DOHH2 (cell line): Measurements from ENCODE around the gene PDE9A.

Experiments used
- H3F3A ChIP-seq: fragments of 200-600 bp; sonication (generic), shearing (Covaris generic); 2 replicates; pipeline ENCODE4 v1.6.0; 2016; ENCODE audit warnings: antibody characterized with exemption, mild to moderate bottlenecking; ENCODE audit not compliant: control insufficient read depth, insufficient read depth
- H3K27ac ChIP-seq: fragments of 200-600 bp; sonication (generic); 2 replicates; pipeline ENCODE4 v1.5.1; 2014; ENCODE audit warnings: low read depth, mild to moderate bottlenecking, low read length, moderate library complexity
- H3K27me3 ChIP-seq: fragments of 200-600 bp; sonication (generic); 2 replicates; pipeline ENCODE4 v1.6.1; 2014; ENCODE audit warnings: mild to moderate bottlenecking, low read length, mixed read lengths; ENCODE audit not compliant: control insufficient read depth
- H3K36me3 ChIP-seq: fragments of 200-600 bp; sonication (generic); 2 replicates; pipeline ENCODE4 v1.6.1; 2014; ENCODE audit warnings: mild to moderate bottlenecking, low read length, moderate library complexity, mixed read lengths; ENCODE audit not compliant: control insufficient read depth
- H3K4me1 ChIP-seq: fragments of 200-600 bp; sonication (generic); 2 replicates; pipeline ENCODE4 v1.6.1; 2014; ENCODE audit warnings: mild to moderate bottlenecking, low read length, mixed read lengths; ENCODE audit not compliant: control insufficient read depth
- H3K4me2 ChIP-seq: fragments of 200-600 bp; sonication (generic); 2 replicates; pipeline ENCODE4 v1.6.0; 2014; ENCODE audit warnings: mild to moderate bottlenecking, low read length, moderate library complexity
- H3K4me3 ChIP-seq: fragments of 200-600 bp; sonication (generic); 2 replicates; pipeline ENCODE4 v1.5.1; 2014; ENCODE audit warnings: mild to moderate bottlenecking, low read length, mixed read lengths
- H3K79me2 ChIP-seq: fragments of 200-600 bp; sonication (generic); 2 replicates; pipeline ENCODE4 v1.6.1; 2014; ENCODE audit warnings: mild to moderate bottlenecking, low read length, mixed read lengths; ENCODE audit not compliant: control insufficient read depth
- H3K9me2 ChIP-seq: fragments of 200-600 bp; sonication (generic); replicated peaks from 2 replicates; pipeline ENCODE4 v1.6.1; 2014; ENCODE audit warnings: mild to moderate bottlenecking, low read length, mixed read lengths; ENCODE audit not compliant: control insufficient read depth
- H3K9me3 ChIP-seq: fragments of 200-600 bp; sonication (generic); 2 replicates; pipeline ENCODE4 v1.6.1; 2014; ENCODE audit warnings: antibody characterized with exemption, low read length, mixed read lengths; ENCODE audit not compliant: control insufficient read depth, insufficient read depth
- H4K20me1 ChIP-seq: fragments of 200-600 bp; sonication (generic); 2 replicates; pipeline ENCODE4 v1.6.0; 2014; ENCODE audit warnings: low read depth, mild to moderate bottlenecking, antibody characterized with exemption, low read length, moderate library complexity; ENCODE audit not compliant: control insufficient read depth, insufficient read depth
- CTCF ChIP-seq: fragments of 200-600 bp; sonication (generic); IDR thresholded peaks from one replicate; pipeline ENCODE4 v1.5.1; 2014; ENCODE audit warnings: antibody characterized with exemption, mild to moderate bottlenecking, low read depth, low read length; ENCODE audit not compliant: poor library complexity, severe bottlenecking
- EZH2phosphoT487 ChIP-seq: fragments of 200-600 bp; sonication (generic); IDR thresholded peaks from 2 replicates; pipeline ENCODE4 v1.6.1; 2017; ENCODE audit warnings: borderline replicate concordance, mild to moderate bottlenecking, antibody characterized with exemption, low read length, moderate library complexity, mixed read lengths

PDE9A gene

DNA sequence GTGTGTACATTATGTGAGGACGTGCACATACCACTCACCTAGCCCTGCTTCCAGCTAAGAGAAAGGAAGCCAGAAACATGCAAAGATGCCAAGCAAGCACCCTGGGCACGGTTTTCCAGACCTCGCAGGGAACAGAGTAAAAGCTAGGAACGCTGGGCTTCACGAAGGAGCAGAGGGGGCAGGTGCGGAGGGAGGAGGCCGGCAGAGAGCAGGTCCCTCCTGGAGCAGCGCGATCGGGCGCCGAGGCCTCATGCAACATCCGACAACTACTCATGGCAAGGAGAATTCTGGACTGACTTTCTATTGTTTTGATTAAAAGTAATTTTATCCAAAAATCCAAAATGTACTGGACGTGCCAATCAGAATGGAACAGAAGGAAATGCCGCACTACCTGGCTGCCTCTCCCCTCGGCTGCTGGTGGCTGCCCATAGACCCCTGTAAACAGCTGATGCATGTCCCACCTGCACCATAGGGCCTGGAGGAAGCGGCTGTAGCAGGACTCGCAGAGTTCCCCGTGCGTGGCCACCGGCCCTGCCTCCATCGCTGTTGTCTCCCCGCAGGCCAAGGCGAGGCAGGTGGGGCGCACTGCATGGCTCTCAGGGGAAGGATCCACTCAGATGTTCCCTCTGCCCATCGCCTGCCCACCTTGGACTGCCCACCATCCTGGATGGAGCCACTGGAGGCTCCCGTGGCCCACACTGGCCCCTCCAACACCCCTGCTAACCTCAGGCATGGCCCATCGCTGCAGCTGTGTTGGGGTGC lies 132.4 kb downstream of the PDE9A start:
- Histone ChIP-seq H3K27me3 (peaks cover 23% of the 10 kb centered on the region), H3K9me3 (no peaks in the 10 kb centered on the region), H3K4me3 (no peak overlapping the region), H3K79me2 (no peaks in the 10 kb centered on the region), H3F3A (no peaks in the 10 kb centered on the region), H3K4me2 (no peak overlapping the region), H3K9me2 (no peaks in the 10 kb centered on the region), H3K4me1 (peaks cover 15% of the 10 kb centered on the region), H3K36me3 (no peaks in the 10 kb centered on the region), H4K20me1 (no peaks in the 10 kb centered on the region), H3K27ac (no peak overlapping the region)
- TF ChIP-seq EZH2phosphoT487 (no peak), CTCF (no peak)

DNA sequence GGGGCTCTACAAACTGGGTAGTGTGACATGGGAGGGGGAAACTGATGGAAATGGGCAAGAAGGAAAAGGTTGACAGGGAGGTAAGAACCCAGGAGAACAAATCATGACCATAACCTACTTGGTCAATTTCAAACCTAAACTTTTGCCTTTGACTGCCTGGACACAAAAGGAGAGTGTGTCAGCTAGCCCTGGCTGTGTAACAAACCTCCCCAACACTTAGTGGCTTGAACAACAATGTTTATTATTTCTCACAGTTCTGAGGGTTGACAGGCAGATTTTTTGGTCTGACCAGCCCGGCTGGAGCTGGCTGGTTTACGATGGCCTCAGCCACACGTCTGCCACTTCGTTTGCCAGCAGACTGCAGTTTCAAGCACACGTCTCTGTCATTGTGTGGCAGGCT lies 133.5 kb downstream of the PDE9A start:
- H3K4me2 ChIP-seq = no peak overlapping the region
- H3K27ac ChIP-seq = no peak overlapping the region
- H3K4me3 ChIP-seq = no peak overlapping the region
- no peaks in the 10 kb centered on the region for H3K79me2 ChIP-seq
- H3K36me3 ChIP-seq = no peaks in the 10 kb centered on the region
- TF ChIP-seq EZH2phosphoT487 (no peak), CTCF (no peak)
- peaks cover 11% of the 10 kb centered on the region for H3K4me1 ChIP-seq
- H3K27me3 ChIP-seq = peaks cover 22% of the 10 kb centered on the region
- H4K20me1 ChIP-seq = no peaks in the 10 kb centered on the region
- no peaks in the 10 kb centered on the region for H3F3A ChIP-seq
- H3K9me2 ChIP-seq = no peaks in the 10 kb centered on the region
- H3K9me3 ChIP-seq = no peaks in the 10 kb centered on the region

DNA sequence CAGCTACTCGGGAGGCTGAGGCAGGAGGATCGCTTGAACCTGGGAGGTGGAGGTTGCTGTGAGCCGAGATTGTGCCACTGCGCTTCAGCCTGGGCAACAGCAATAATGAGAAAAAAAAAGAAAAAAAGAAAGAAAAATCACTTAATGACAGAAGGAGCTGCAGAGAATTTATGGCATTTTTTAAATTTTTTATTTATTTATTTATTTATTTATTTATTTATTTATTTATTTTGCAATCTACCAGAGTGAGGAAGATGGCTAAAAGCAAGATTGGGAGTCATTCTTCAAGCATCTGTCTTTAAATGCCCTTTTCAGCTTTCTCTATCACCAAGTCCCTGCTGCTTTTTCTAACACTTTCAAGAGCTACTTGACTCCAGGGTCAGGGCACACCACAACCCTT lies 134.2 kb downstream of the PDE9A start:
- H3K79me2 ChIP-seq = no peaks in the 10 kb centered on the region
- H3K4me1 ChIP-seq = peaks cover 11% of the 10 kb centered on the region
- H3F3A ChIP-seq = no peaks in the 10 kb centered on the region
- H3K9me2 ChIP-seq = no peaks in the 10 kb centered on the region
- TF ChIP-seq CTCF (no peak), EZH2phosphoT487 (no peak)
- no peaks in the 10 kb centered on the region for H4K20me1 ChIP-seq
- H3K36me3 ChIP-seq = no peaks in the 10 kb centered on the region
- H3K9me3 ChIP-seq = no peaks in the 10 kb centered on the region
- H3K27ac ChIP-seq = no peak overlapping the region
- peaks cover 15% of the 10 kb centered on the region for H3K27me3 ChIP-seq
- no peak overlapping the region for H3K4me3 ChIP-seq
- no peak overlapping the region for H3K4me2 ChIP-seq
